KMS-11 (cell line): ENCODE results near the gene ATP5PF.

Experiments used
- H2AFZ ChIP-seq: fragments of 200-600 bp; sonication (generic); 2 replicates; pipeline ENCODE4 v1.6.1; 2016; ENCODE audit warnings: antibody characterized with exemption, mixed run types, low read depth
- H3K27ac ChIP-seq: fragments of 200-600 bp; sonication (generic); 2 replicates; pipeline ENCODE4 v1.6.1; 2016; ENCODE audit warnings: mild to moderate bottlenecking, mixed run types
- H3K27me3 ChIP-seq: fragments of 200-600 bp; sonication (generic); 2 replicates; pipeline ENCODE4 v1.6.1; 2017; ENCODE audit warnings: mild to moderate bottlenecking, low read depth, mixed run types, moderate library complexity; ENCODE audit not compliant: insufficient read depth
- H3K36me3 ChIP-seq: fragments of 200-600 bp; sonication (generic); 2 replicates; pipeline ENCODE4 v1.6.1; 2017; ENCODE audit warnings: mild to moderate bottlenecking, mixed run types; ENCODE audit not compliant: insufficient read depth
- H3K4me1 ChIP-seq: fragments of 200-600 bp; sonication (generic); 2 replicates; pipeline ENCODE4 v1.6.1; 2016; ENCODE audit warnings: mild to moderate bottlenecking, low read depth, mixed run types; ENCODE audit not compliant: poor library complexity, severe bottlenecking
- H3K4me2 ChIP-seq: fragments of 200-600 bp; sonication (generic); 2 replicates; pipeline ENCODE4 v1.7.0; 2016; ENCODE audit warnings: mild to moderate bottlenecking, mixed run types
- H3K4me3 ChIP-seq: fragments of 200-600 bp; sonication (generic); IDR thresholded peaks from 2 replicates; pipeline ENCODE4 v1.6.1; 2017; ENCODE audit warnings: low read depth, low read length, mixed read lengths; ENCODE audit not compliant: insufficient read depth
- H3K79me2 ChIP-seq: fragments of 200-600 bp; sonication (generic); 2 replicates; pipeline ENCODE4 v1.6.1; 2016; ENCODE audit warnings: low read depth, mixed run types; ENCODE audit not compliant: insufficient read depth
- H3K9ac ChIP-seq: fragments of 200-600 bp; sonication (generic); 2 replicates; pipeline ENCODE4 v1.6.1; 2016; ENCODE audit warnings: mild to moderate bottlenecking, mixed run types
- H4K20me1 ChIP-seq: fragments of 200-600 bp; sonication (generic); 2 replicates; pipeline ENCODE4 v1.6.1; 2016; ENCODE audit warnings: mild to moderate bottlenecking, mixed run types; ENCODE audit not compliant: insufficient read depth
- CTCF ChIP-seq: fragments of 200-600 bp; sonication (generic); conservative IDR thresholded peaks from 2 replicates; pipeline ENCODE4 v1.6.1; 2017; ENCODE audit warnings: low read depth, mild to moderate bottlenecking, antibody characterized with exemption, low read length, moderate library complexity, mixed read lengths

ATP5PF gene

GRCh38 chr21:25759573-25759972 is 24.9 kb upstream of the ATP5PF start:
- no peaks in the 10 kb centered on the region for H4K20me1 ChIP-seq
- H3K4me1 ChIP-seq = peaks cover 19% of the 10 kb centered on the region
- H3K27me3 ChIP-seq = no peaks in the 10 kb centered on the region
- H3K79me2 ChIP-seq = no peaks in the 10 kb centered on the region
- no peak overlapping the region for H2AFZ ChIP-seq
- H3K9ac ChIP-seq = no peak overlapping the region
- no peak for TF ChIP-seq CTCF
- H3K4me2 ChIP-seq = no peak overlapping the region
- peaks cover 6% of the 10 kb centered on the region; the same call in 1 of the 2 replicates for H3K36me3 ChIP-seq
- no peak overlapping the region for H3K4me3 ChIP-seq
- no peak overlapping the region for H3K27ac ChIP-seq

- peak overlapping the region; percentile 36; the same call in 1 of the 2 replicates for H3K4me2 ChIP-seq
- no peak overlapping the region for H2AFZ ChIP-seq
- H3K79me2 ChIP-seq = no peaks in the 10 kb centered on the region
- H3K4me1 ChIP-seq = peaks cover 19% of the 10 kb centered on the region
- no peak for TF ChIP-seq CTCF
- H3K27ac ChIP-seq = no peak overlapping the region
- no peaks in the 10 kb centered on the region for H4K20me1 ChIP-seq
- peaks cover 6% of the 10 kb centered on the region; the same call in 1 of the 2 replicates for H3K36me3 ChIP-seq
- no peaks in the 10 kb centered on the region for H3K27me3 ChIP-seq
- no peak overlapping the region for H3K9ac ChIP-seq
- H3K4me3 ChIP-seq = no peak overlapping the region
These were observed 22.8 kb upstream of the ATP5PF start for GRCh38 chr21:25757531-25757930.

GRCh38 chr21:25756190-25756932 is 21.7 kb upstream of the ATP5PF start:
- no peak overlapping the region; the same call in 1 of the 2 replicates for H3K9ac ChIP-seq
- H3K4me3 ChIP-seq = no peak overlapping the region
- no peaks in the 10 kb centered on the region for H4K20me1 ChIP-seq
- H3K27ac ChIP-seq = peak overlapping the region; percentile 14; the same call in 1 of the 2 replicates
- no peak for TF ChIP-seq CTCF
- no peaks in the 10 kb centered on the region; the same call in 1 of the 2 replicates for H3K36me3 ChIP-seq
- no peak overlapping the region for H2AFZ ChIP-seq
- peaks cover 19% of the 10 kb centered on the region for H3K4me1 ChIP-seq
- H3K4me2 ChIP-seq = peak overlapping the region; percentile 36
- no peaks in the 10 kb centered on the region for H3K27me3 ChIP-seq
- no peaks in the 10 kb centered on the region for H3K79me2 ChIP-seq

- H2AFZ ChIP-seq = no peak overlapping the region
- H3K27me3 ChIP-seq = no peaks in the 10 kb centered on the region
- peaks cover 19% of the 10 kb centered on the region for H3K4me1 ChIP-seq
- H3K79me2 ChIP-seq = no peaks in the 10 kb centered on the region
- no peaks in the 10 kb centered on the region for H4K20me1 ChIP-seq
- no peaks in the 10 kb centered on the region for H3K36me3 ChIP-seq
- no peak for TF ChIP-seq CTCF
- H3K9ac ChIP-seq = no peak overlapping the region
- H3K27ac ChIP-seq = no peak overlapping the region
- H3K4me2 ChIP-seq = no peak overlapping the region
- H3K4me3 ChIP-seq = no peak overlapping the region
These were observed 17.7 kb upstream of the ATP5PF start for GRCh38 chr21:25752416-25752815.
